ENCODE data around the gene OR13J1.

DNA sequence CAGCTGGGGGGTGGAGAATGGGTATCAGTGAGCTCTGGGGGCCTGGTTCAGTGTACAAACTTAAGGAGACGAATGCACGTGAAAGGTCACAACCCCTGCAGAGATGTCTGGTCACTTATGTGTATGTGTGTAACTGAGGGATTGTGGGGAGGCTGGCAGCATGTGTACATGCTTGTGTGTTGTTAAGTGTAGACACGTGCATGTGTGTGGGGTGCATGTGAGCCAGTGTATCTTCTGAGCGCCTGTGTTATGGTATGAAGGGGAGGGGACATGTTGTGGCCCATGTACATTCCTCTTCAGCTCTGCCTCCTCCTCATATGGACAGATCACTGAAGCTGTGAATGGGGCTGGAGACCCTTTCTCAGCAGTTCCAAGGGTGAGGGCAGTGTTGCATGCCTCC, 39.2 kb downstream of the OR13J1 start:
- TF ChIP-seq, protein P1, sequence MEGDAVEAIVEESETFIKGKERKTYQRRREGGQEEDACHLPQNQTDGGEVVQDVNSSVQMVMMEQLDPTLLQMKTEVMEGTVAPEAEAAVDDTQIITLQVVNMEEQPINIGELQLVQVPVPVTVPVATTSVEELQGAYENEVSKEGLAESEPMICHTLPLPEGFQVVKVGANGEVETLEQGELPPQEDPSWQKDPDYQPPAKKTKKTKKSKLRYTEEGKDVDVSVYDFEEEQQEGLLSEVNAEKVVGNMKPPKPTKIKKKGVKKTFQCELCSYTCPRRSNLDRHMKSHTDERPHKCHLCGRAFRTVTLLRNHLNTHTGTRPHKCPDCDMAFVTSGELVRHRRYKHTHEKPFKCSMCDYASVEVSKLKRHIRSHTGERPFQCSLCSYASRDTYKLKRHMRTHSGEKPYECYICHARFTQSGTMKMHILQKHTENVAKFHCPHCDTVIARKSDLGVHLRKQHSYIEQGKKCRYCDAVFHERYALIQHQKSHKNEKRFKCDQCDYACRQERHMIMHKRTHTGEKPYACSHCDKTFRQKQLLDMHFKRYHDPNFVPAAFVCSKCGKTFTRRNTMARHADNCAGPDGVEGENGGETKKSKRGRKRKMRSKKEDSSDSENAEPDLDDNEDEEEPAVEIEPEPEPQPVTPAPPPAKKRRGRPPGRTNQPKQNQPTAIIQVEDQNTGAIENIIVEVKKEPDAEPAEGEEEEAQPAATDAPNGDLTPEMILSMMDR (IDR thresholded peaks at IDR 0.05) = no peak
- TF ChIP-seq POLR2A (IDR thresholded peaks at IDR 0.05) (no peak), POLR2AphosphoS5 (IDR thresholded peaks at IDR 0.05) (no peak)

Data from suprapubic skin (tissue), 4 donors.